Tibial nerve (tissue), 4 donors: ENCODE results near the gene TYRO3. TPM values are rescaled to one million over a fixed set of nuclear protein-coding genes. Genes with fewer than 3 reads are reported as not detected.

Source experiments
- DNase-seq, 2 donors: peaks; one replicate each; pipeline ENCODE4 v3.0.0-alpha.2; 2019; ENCODE audit warnings: low spot score in 2 of 2
- H3K27ac ChIP-seq, 4 donors: fragments of 200-600 bp; sonication (generic) in 3 of 4; one replicate each; pipeline ENCODE4 v1.5.1; 2017 to 2019; ENCODE audit warnings: mild to moderate bottlenecking in 1 of 4
- H3K27me3 ChIP-seq, 2 donors: fragments of 200-600 bp; sonication (generic) in 1 of 2; one replicate each; pipeline versions ENCODE4 v1.5.1 to v1.6.0; 2017 to 2019
- H3K36me3 ChIP-seq, 3 donors: fragments of 200-600 bp; sonication (generic); one replicate each; pipeline ENCODE4 v1.5.1; 2018 to 2019
- H3K4me1 ChIP-seq, 4 donors: fragments of 200-600 bp; sonication (generic) in 3 of 4; one replicate each; pipeline ENCODE4 v1.5.1; 2017 to 2019
- H3K4me3 ChIP-seq, 4 donors: fragments of 200-600 bp; sonication (generic) in 3 of 4; one replicate each; pipeline ENCODE4 v1.5.1; 2017 to 2019; ENCODE audit warnings: mild to moderate bottlenecking in 1 of 4, moderate library complexity in 1 of 4
- H3K9me3 ChIP-seq, 4 donors: fragments of 200-600 bp; sonication (generic) in 3 of 4; one replicate each; pipeline ENCODE4 v1.5.1; 2017 to 2019
- CTCF ChIP-seq, 5 experiments: fragments of 200-600 bp in 3 of 5; fragments of 450-650 bp in 2 of 5; sonication (generic) in 3 of 5; IDR thresholded peaks; one replicate each; pipeline ENCODE4 v1.5.1; 2016 to 2019; ENCODE audit warnings: antibody characterized with exemption in 5 of 5, mild to moderate bottlenecking in 3 of 5, moderate library complexity in 2 of 5
- EP300 ChIP-seq, 2 donors: sonication (generic); formaldehyde crosslinking; IDR thresholded peaks; one replicate each; pipeline ENCODE4 v1.6.1; 2017; ENCODE audit warnings: antibody characterized with exemption in 2 of 2, mild to moderate bottlenecking in 1 of 2
- POLR2A ChIP-seq, 2 donors: fragments of 450-650 bp; IDR thresholded peaks; one replicate each; pipeline ENCODE4 v1.6.1; 2017; ENCODE audit warnings: antibody characterized with exemption in 2 of 2, mild to moderate bottlenecking in 2 of 2, moderate library complexity in 2 of 2
- WGBS, 2 donors: methylation state at CpG; one replicate each; pipeline ENCODE4 v1.1.5; 2018; 5-methylcytosine and 5-hydroxymethylcytosine counted together
- total RNA-seq, 4 donors: library from RNA; depleted of rRNA; stranded (reverse); fragments of >200 nt; gene quantifications; one replicate each; pipeline ENCODE4 v1.1.0, GENCODE V29; 2016

Gene TYRO3
- total RNA-seq, 4 donors from 2014 or later = 21.0 to 28.5 (median 23.9) TPM

GRCh38 chr15:41512512-41512939, 46.5 kb upstream of the TYRO3 start:
- Histone ChIP-seq H3K4me3 (peak overlapping the region in 2 of 4 donors; percentile 32 to 42), H3K4me1 (peaks cover 0 to 30% (median 26%) of the 10 kb centered on the region in 4 donors), H3K27ac (no peak overlapping the region), H3K9me3 (no peaks in the 10 kb centered on the region), H3K27me3 (peaks cover 0 to 52% of the 10 kb centered on the region in 2 donors), H3K36me3 (peaks cover 0 to 28% (median 0%) of the 10 kb centered on the region in 3 donors)
- TF ChIP-seq EP300 (IDR thresholded peaks at IDR 0.05) (no peak), CTCF (IDR thresholded peaks at IDR 0.05) (no peak), POLR2A (IDR thresholded peaks at IDR 0.05) (no peak)
- DNase-seq = no peak
- WGBS, 2 donors = 5 to 8% methylated on average over 12 to 27 of the region's 33 CpGs

- DNase-seq = no peak
- TF ChIP-seq EP300 (IDR thresholded peaks at IDR 0.05) (no peak), POLR2A (IDR thresholded peaks at IDR 0.05) (no peak), CTCF (IDR thresholded peaks at IDR 0.05) (no peak)
- 1 to 2% methylated on average over 39 of the region's 40 CpGs for WGBS, 2 donors
- peaks cover 0 to 30% (median 26%) of the 10 kb centered on the region in 4 donors for H3K4me1 ChIP-seq
- peaks cover 0 to 51% of the 10 kb centered on the region in 2 donors for H3K27me3 ChIP-seq
- no peaks in the 10 kb centered on the region for H3K9me3 ChIP-seq
- peaks cover 0 to 33% (median 0%) of the 10 kb centered on the region in 3 donors for H3K36me3 ChIP-seq
- no peak overlapping the region for H3K27ac ChIP-seq
- H3K4me3 ChIP-seq = peak overlapping the region in 3 of 4 donors; percentile 5 to 42 (median 32)
Measured at GRCh38 chr15:41512940-41513505, 46.0 kb upstream of the TYRO3 start.

GRCh38 chr15:41513506-41514227, 45.3 kb upstream of the TYRO3 start, which contains the start of gene LTK:
Gene LTK (minus strand): TSS chr15:41513827. CDS start chr15:41513709, 118 bp downstream.
- Histone ChIP-seq H3K4me1 (peaks cover 0 to 30% (median 26%) of the 10 kb centered on the region in 4 donors), H3K4me3 (peak within 1 kb of the TSS in 3 of 4 donors; percentile 5 to 42 (median 32)), H3K9me3 (no peaks in the 10 kb centered on the region), H3K27me3 (peaks cover 0 to 44% of the 10 kb centered on the region in 2 donors), H3K27ac (no peak within 1 kb of the TSS), H3K36me3 (peaks cover 0 to 39% (median 0%) of the 10 kb centered on the region in 3 donors)
- TF ChIP-seq POLR2A (IDR thresholded peaks at IDR 0.05) = no peak
- TF ChIP-seq CTCF (IDR thresholded peaks at IDR 0.05) = no peak
- TF ChIP-seq EP300 (IDR thresholded peaks at IDR 0.05) = no peak
- 5 to 8% methylated on average over 23 to 26 of the region's 33 CpGs for WGBS, 2 donors
- DNase-seq = no peak

GRCh38 chr15:41517895-41518449, 41.0 kb upstream of the TYRO3 start:
- no peak overlapping the region for H3K27ac ChIP-seq
- H3K36me3 ChIP-seq = peaks cover 0 to 77% (median 0%) of the 10 kb centered on the region in 3 donors
- peaks cover 0 to 12% (median 10%) of the 10 kb centered on the region in 4 donors for H3K4me1 ChIP-seq
- no peaks in the 10 kb centered on the region for H3K9me3 ChIP-seq
- TF ChIP-seq CTCF (IDR thresholded peaks at IDR 0.05) = no peak
- no peak for TF ChIP-seq EP300 (IDR thresholded peaks at IDR 0.05)
- TF ChIP-seq POLR2A (IDR thresholded peaks at IDR 0.05) = no peak
- peaks cover 0 to 10% of the 10 kb centered on the region in 2 donors for H3K27me3 ChIP-seq
- WGBS, 2 donors = 89 to 94% methylated on average over 8 of the region's 8 CpGs
- no peak for DNase-seq
- H3K4me3 ChIP-seq = no peak overlapping the region
